Activated T-cell treated with anti-CD3 and anti-CD28 coated beads for 48 hours (primary cell): Measurements from ENCODE around the gene SLC22A7.

Experiments used
- DNase-seq: peaks from one replicate; pipeline ENCODE4 v3.0.0-alpha.2; 2020; ENCODE audit warnings: low read depth

Gene SLC22A7

GRCh38 chr6:43297644-43298564 lies at the start of gene SLC22A7:
Gene SLC22A7, plus strand, starts transcription at chr6:43298260. Its CDS starts 99 bp downstream, at chr6:43298359.
- no peak for DNase-seq

GRCh38 chr6:43248791-43249190 lies 49.3 kb upstream of the SLC22A7 start:
- no peak for DNase-seq

- DNase-seq, result no peak
These were observed 47.1 kb upstream of the SLC22A7 start for GRCh38 chr6:43250992-43251373.

- no peak for DNase-seq
These were observed 44.7 kb upstream of the SLC22A7 start for GRCh38 chr6:43253401-43253800.

- DNase-seq, result no peak
These were observed 43.8 kb upstream of the SLC22A7 start for GRCh38 chr6:43254138-43254817.

GRCh38 chr6:43254846-43255245 lies 43.2 kb upstream of the SLC22A7 start:
- no peak for DNase-seq

DNA sequence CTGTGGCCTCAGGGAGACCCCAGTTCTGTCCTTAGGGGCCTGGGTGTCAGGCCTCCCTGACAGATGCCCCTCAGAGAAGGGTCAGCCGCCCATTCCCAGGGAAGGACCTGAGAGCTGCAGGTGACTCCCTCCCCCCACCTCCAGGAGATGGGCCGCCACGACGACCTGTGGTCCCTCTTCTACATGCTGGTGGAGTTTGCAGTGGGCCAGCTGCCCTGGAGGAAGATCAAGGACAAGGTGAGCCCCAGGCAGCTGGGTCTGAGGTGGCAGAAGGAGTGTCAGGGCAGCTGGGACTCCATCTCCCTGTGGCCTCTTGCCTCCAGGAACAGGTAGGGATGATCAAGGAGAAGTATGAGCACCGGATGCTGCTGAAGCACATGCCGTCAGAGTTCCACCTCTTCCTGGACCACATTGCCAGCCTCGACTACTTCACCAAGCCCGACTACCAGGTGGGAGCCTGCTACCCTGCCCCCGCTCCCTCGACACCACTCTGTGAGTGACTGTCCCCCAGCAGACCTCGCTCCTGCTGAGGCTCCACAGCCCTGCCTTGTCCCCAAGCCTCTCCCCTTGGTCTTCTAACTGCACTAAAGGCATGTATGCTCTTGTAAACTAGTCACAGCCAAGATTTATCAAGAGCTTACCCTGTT lies 42.5 kb upstream of the SLC22A7 start:
- DNase-seq, result no peak

GRCh38 chr6:43256670-43257366 lies 41.2 kb upstream of the SLC22A7 start:
- no peak for DNase-seq

DNA sequence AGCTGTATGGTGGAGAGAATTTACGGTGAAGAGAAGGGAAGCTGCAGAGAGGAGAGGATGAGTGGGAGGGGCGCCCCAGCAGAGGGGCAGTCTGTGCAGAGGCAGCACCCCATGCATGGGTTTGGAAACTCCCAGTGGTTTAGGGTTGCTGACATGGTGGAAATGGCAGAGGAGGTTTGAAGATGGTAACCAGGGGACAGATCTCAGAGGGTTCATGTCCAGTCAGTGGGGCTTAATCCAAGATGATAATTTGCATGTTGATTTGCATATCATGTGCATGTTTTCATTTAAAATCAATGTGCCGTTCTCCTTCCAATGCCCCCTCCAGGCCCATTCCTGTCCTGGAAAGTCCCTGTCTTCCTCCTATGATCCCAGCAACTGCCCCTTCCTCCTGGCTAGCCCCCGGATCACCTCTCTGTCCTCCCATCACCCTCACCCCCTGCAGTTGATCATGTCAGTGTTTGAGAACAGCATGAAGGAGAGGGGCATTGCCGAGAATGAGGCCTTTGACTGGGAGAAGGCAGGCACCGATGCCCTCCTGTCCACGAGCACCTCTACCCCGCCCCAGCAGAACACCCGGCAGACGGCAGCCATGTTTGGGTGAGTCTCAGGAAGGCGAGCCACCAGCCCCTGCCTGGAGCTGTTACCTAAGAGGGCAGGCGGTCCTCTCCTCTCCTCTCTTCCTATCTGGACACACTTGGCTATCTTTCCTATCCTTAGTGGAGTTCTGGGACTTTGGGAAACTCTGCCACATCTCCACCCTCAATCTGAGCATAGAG lies 40.5 kb upstream of the SLC22A7 start:
- DNase-seq, result no peak

- DNase-seq, result no peak
These were observed 39.9 kb upstream of the SLC22A7 start for GRCh38 chr6:43258180-43258579.

DNA sequence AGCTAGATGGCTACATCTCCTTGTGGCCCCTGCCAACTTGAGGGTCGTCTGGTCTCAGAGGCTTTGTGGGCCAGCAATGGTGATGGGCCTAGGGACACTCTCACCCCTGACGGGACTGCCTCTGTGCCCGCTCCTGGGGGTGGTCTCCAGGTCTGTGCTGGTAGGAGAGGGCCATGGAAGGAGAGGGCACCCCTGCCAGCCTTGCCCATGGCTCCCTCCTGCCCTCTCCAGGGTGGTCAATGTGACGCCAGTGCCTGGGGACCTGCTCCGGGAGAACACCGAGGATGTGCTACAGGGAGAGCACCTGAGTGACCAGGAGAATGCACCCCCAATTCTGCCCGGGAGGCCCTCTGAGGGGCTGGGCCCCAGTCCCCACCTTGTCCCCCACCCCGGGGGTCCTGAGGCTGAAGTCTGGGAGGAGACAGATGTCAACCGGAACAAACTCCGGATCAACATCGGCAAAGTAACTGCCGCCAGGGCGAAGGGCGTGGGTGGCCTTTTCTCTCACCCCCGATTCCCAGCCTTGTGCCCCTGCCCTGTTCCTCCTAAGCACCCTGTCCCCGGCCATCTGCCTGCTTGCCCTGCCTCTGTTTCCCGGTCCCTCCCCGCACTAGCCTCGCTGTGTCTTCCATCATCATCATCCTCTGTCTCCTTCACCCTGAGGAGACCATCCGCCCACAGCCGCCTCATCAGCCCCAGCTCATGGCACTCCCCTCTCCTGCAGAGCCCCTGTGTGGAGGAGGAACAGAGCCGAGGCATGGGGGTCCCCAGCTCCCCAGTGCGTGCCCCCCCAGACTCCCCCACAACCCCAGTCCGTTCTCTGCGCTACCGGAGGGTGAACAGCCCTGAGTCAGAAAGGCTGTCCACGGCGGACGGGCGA lies 39.0 kb upstream of the SLC22A7 start:
- DNase-seq, result no peak

- DNase-seq, result no peak
These were observed 37.3 kb upstream of the SLC22A7 start for GRCh38 chr6:43260791-43261190.

- no peak for DNase-seq
These were observed 36.9 kb upstream of the SLC22A7 start for GRCh38 chr6:43261198-43261597.

- DNase-seq, result no peak
These were observed 35.9 kb upstream of the SLC22A7 start for GRCh38 chr6:43262000-43262779.

- DNase-seq, result no peak
These were observed 35.2 kb upstream of the SLC22A7 start for GRCh38 chr6:43262780-43263313.

- peak; percentile 71 for DNase-seq
These were observed 34.5 kb upstream of the SLC22A7 start for GRCh38 chr6:43263314-43264178.

DNA sequence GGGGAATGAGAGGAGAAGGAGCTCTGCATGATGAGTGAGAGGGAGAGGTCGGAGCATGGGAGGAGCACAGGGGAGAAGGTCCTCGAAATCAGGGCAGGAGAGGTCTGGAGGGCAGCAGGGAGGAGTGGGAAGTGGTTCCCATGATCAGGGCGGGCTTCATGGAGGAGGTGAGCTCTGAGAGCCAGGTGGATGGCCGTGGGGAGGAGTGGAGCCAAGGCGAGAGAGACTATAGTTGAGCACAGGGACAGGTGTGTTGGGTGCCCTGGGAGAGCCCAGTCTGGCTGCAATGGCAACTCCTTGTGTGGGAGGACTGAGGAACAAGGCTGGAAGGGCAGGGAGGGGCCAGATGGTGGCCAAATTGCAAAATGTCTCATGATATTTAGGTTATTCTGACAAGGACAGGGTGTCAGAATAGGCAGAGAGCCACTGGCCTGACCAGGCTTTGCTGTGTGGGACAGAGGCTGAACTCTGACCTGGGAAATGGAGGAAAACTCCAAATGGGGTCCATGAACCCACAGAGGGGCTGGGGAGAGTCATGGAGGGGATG lies 33.4 kb upstream of the SLC22A7 start:
- DNase-seq, result no peak

DNA sequence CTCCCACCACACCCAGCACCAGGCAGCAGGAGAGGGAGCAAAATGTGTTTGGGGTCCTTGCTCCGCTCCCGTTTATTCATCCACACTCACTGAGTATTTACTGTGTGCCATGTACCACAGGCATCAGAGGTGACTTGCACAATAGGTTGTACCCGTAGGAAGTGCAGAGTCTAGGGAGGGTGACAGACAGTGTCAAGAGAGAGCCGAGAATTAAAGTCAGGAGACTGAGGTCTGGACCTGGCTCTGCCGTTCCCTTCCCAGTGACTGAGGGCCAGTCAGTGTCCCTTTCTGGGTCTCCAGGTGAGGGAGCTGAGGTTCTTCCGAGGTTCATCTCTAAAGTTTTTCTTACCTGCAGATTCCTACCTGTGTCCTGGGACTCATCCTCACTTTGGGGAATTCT lies 32.5 kb upstream of the SLC22A7 start:
- DNase-seq, result no peak
